ENCODE data around the gene CDC7. TPM values are rescaled to one million over a fixed set of nuclear protein-coding genes. Genes with fewer than 3 reads are reported as not detected.

CDC7 gene
- total RNA-seq, 1 donor from 2014 or later = 12.3 TPM

- no peak for DNase-seq (ENCODE audit: low read depth)
- H3K4me3 ChIP-seq (ENCODE audit: low read depth, low read length) = no peak overlapping the region
- TF ChIP-seq CTCF (conservative IDR thresholded peaks at IDR 0.05; ENCODE audit: low read depth, low read length) = no peak
Observed at GRCh38 chr1:91570120-91570448, 69.4 kb downstream of the CDC7 start.

GRCh38 chr1:91572044-91572443 is 71.4 kb downstream of the CDC7 start:
- no peak for TF ChIP-seq CTCF (conservative IDR thresholded peaks at IDR 0.05; ENCODE audit: low read depth, low read length)
- DNase-seq (ENCODE audit: low read depth) = no peak
- no peak overlapping the region for H3K4me3 ChIP-seq (ENCODE audit: low read depth, low read length)

Other genes starting within 250 kb of the CDC7 start
- gene HFM1, start 96.0 kb upstream of the CDC7 start, total RNA-seq = 0.17 and 0.94 TPM in 2 replicates